MCF 10A (cell line): ENCODE measurements around the gene CHD8. TPM values are rescaled to one million over a fixed set of nuclear protein-coding genes. Genes with fewer than 3 reads are reported as not detected.

Experiments used
- BruUV-seq: library from RNA; stranded (reverse); fragments of 400-500 nt; replicated peaks from 2 replicates; lab custom pipeline; 2021; lab: Mats Ljungman, UMichigan
- CTCF ChIA-PET: fragments of 300-600 bp; sonication (Branson Sonifier 250); formaldehyde crosslinking; extraction: SDS; loops from one replicate; lab custom pipeline; 2021; ENCODE audit warnings: antibody characterized with exemption, inconsistent platforms; lab: Yijun Ruan, JAX
- POLR2A ChIA-PET: fragments of 300-600, 350-650 bp; sonication (Branson Sonifier 250); formaldehyde crosslinking; extraction: SDS; loops from one replicate; lab custom pipeline; 2020; ENCODE audit warnings: antibody characterized with exemption, inconsistent platforms; lab: Yijun Ruan, JAX
- DNase-seq: peaks from one replicate; pipeline ENCODE4 v3.0.0-alpha.2; 2018; ENCODE audit not compliant: unreplicated experiment
- H3K27ac Mint-ChIP-seq: one replicate; pipeline ENCODE4 v1.8.0; 2022; ENCODE audit warnings: mild to moderate bottlenecking, low read depth, mixed read lengths; ENCODE audit not compliant: unreplicated experiment
- H3K27me3 Mint-ChIP-seq: one replicate; pipeline ENCODE4 v1.8.0; 2022; ENCODE audit warnings: mixed read lengths; ENCODE audit not compliant: insufficient read depth, unreplicated experiment
- H3K36me3 Mint-ChIP-seq: one replicate; pipeline ENCODE4 v1.8.0; 2022; ENCODE audit warnings: mild to moderate bottlenecking, moderate library complexity, mixed read lengths; ENCODE audit not compliant: insufficient read depth, unreplicated experiment
- H3K4me1 Mint-ChIP-seq: one replicate; pipeline ENCODE4 v1.8.0; 2022; ENCODE audit warnings: mixed read lengths; ENCODE audit not compliant: insufficient read depth, unreplicated experiment
- H3K4me3 Mint-ChIP-seq: one replicate; pipeline ENCODE4 v1.8.0; 2022; ENCODE audit warnings: mild to moderate bottlenecking, moderate library complexity, mixed read lengths; ENCODE audit not compliant: unreplicated experiment
- H3K9me3 Mint-ChIP-seq: one replicate; pipeline ENCODE4 v1.8.0; 2022; ENCODE audit warnings: mixed read lengths; ENCODE audit not compliant: unreplicated experiment
- CTCF ChIP-seq: fragments of 200-600 bp; IDR thresholded peaks from one replicate; pipeline ENCODE4 v1.8.0; 2022; ENCODE audit warnings: antibody characterized with exemption, mild to moderate bottlenecking; ENCODE audit not compliant: unreplicated experiment
- intact Hi-C: fragments of 100-400 bp; cut with micrococcal nuclease; formaldehyde crosslinking; loops from 2 replicates; pipeline ENCODE4 v1.14.1; 2022
- total RNA-seq: library from RNA; stranded (reverse); gene quantifications from 2 replicates; pipeline ENCODE4 v1.2.3, GENCODE V29; 2022

Gene CHD8
- total RNA-seq, 1 experiment from 2014 or later = 70.7 TPM

- H3K4me1 Mint-ChIP-seq = no peaks in the 10 kb centered on the region
- no TSS peak for BruUV-seq
- DNase-seq = no peak
- no peak overlapping the region for H3K4me3 Mint-ChIP-seq
- POLR2A ChIA-PET = interaction anchor here (0.6 to 3.7 kb wide), 4 partner anchors 9 to 191 kb away, joined by 3 to 23 read pairs (median 6); partner anchors contain the start of gene METTL3
- H3K36me3 Mint-ChIP-seq = peaks cover 67% of the 10 kb centered on the region
- intact Hi-C loops = no loop called here
- TF ChIP-seq CTCF = no peak
- CTCF ChIA-PET = interaction anchor here (0.6 to 6.0 kb wide), 8 partner anchors 8 to 437 kb away, joined by 3 to 57 read pairs (median 6); partner anchors contain the start of genes METTL3, RAB2B and TOX4
- H3K27ac Mint-ChIP-seq = no peak overlapping the region
- no peaks in the 10 kb centered on the region for H3K27me3 Mint-ChIP-seq
- H3K9me3 Mint-ChIP-seq = no peaks in the 10 kb centered on the region
These were observed 45.6 kb upstream of the CHD8 start for GRCh38 chr14:21501568-21501967.

DNA sequence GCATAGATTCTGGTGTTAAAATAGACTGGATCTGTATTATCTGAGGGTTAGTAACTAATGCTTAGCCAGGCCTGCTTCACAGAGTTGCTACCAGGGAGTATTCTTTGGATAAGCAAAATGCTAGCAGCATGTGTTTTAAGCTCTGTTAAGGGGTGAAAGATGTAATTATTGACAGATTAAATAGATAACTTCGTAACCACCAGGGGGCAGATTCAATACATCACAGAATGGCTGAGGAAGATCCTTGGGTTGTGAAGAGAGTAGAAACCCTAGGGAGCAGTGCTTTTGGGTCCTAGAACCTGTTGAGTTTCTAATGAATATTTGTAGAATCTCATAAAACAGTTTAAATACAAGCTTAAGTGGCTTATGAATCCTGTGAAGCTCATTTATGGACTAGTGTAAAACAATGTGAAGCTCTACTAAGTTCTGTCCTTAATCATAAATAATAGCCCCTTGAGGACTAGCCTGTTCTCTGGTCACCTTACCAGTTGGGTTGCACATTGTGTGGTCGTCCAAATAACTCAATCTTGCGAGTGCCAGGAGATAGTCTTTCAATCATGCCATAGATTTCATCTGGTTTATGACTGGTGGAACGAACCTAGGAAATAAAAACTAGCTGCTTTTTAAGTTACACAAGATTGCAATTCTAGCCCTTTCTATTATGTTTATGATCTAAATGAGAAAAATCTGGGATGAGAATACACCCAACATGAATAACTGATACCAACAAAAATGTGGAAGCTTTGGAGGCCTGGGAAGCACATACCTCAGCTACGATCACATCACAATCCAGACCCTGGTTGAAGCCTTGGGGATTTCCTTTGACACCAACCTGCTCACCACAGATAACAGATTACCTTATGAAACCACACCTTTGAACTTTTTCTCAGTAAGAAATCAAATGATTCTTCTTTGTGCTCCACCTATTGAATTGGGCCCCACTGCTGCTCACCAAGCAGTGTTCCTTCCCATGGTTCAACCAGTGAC is 42.9 kb upstream of the CHD8 start:
- peak; percentile 42 for TF ChIP-seq CTCF
- Mint-ChIP-seq H3K36me3 (peaks cover 89% of the 10 kb centered on the region), H3K9me3 (no peaks in the 10 kb centered on the region), H3K4me1 (no peaks in the 10 kb centered on the region), H3K27me3 (no peaks in the 10 kb centered on the region), H3K4me3 (no peak overlapping the region), H3K27ac (no peak overlapping the region)
- ChIA-PET CTCF (interaction anchor here (0.6 to 6.0 kb wide), 31 partner anchors 8 to 306 kb away, joined by 3 to 88 read pairs (median 5); partner anchors contain the start of genes CHD8, METTL3, RAB2B and SALL2), POLR2A (interaction anchor here (0.8 to 3.9 kb wide), 8 partner anchors 9 to 58 kb away, joined by 3 to 29 read pairs (median 6); partner anchors contain the start of genes METTL3, RAB2B and TOX4)
- peak; percentile 44 for DNase-seq
- intact Hi-C loops = loop anchor here (1.0 kb wide), 1 partner anchor 58 kb away; no protein-coding TSS in a partner anchor
- no TSS peak for BruUV-seq

DNA sequence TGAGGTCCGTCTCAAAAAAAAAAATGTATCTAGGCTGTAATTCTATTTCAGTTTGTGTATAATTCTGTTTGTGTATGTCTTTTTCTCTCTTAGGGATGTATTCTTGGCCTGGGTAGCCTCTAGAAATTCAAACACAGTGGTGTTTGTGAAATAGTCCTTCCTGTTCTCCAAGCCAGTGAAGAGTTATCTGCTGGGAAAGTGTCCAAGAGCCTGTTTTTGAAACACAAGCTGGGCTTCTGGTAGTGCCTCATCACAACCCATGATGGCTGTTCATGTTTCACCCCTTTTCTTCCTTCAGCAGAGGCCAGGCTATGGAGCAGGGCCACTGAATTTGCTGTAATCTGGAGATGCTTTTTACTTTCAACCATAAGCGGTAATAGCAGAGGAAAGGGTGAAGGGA is 40.5 kb upstream of the CHD8 start:
- H3K9me3 Mint-ChIP-seq = no peaks in the 10 kb centered on the region

More for the DNA sequence above, 40.5 kb upstream of the CHD8 start:
- H3K4me1 Mint-ChIP-seq = no peaks in the 10 kb centered on the region
- POLR2A ChIA-PET = interaction anchor here (2.7 kb wide), 1 partner anchor 19 kb away, joined by 11 read pairs; the partner anchor contains the start of genes RAB2B and TOX4
- no peak overlapping the region for H3K4me3 Mint-ChIP-seq
- no peak overlapping the region for H3K27ac Mint-ChIP-seq
- no TSS peak for BruUV-seq
- H3K27me3 Mint-ChIP-seq = no peaks in the 10 kb centered on the region
- CTCF ChIA-PET = interaction anchor here (0.5 to 6.0 kb wide), 5 partner anchors 9 to 35 kb away, joined by 3 to 57 read pairs (median 4); partner anchors contain the start of genes RAB2B and TOX4
- TF ChIP-seq CTCF = no peak
- H3K36me3 Mint-ChIP-seq = peaks cover 96% of the 10 kb centered on the region
- intact Hi-C loops = no loop called here
- no peak for DNase-seq
